Gastrocnemius medialis (tissue), 4 donors: ENCODE measurements around the gene NT5C3B. TPM values are rescaled to one million over a fixed set of nuclear protein-coding genes. Genes with fewer than 3 reads are reported as not detected.

Source experiments
- ATAC-seq, 2 donors: fragments of 150-250 bp; one replicate each; pipeline ENCODE4 v1.9.1; 2016
- DNase-seq, 2 donors: peaks; one replicate each; pipeline ENCODE4 v3.0.0-alpha.2; 2019
- H3K27ac ChIP-seq, 4 donors: fragments of 200-600 bp; sonication (generic); 1 replicate in 1 of 4; 2 replicates in 3 of 4; pipeline ENCODE4 v1.5.1; 2016 to 2018; ENCODE audit warnings: mild to moderate bottlenecking in 2 of 4, moderate library complexity in 1 of 4
- H3K27me3 ChIP-seq, 3 donors: fragments of 200-600 bp; sonication (generic) in 2 of 3; 1 replicate in 1 of 3; 2 replicates in 2 of 3; pipeline versions ENCODE4 v1.5.1 to v1.6.0; 2016 to 2019; ENCODE audit warnings: mild to moderate bottlenecking in 1 of 3, moderate library complexity in 1 of 3
- H3K36me3 ChIP-seq, 2 donors: fragments of 200-600 bp; sonication (generic) in 1 of 2; one replicate each; pipeline ENCODE4 v1.5.1; 2017 to 2018
- H3K4me1 ChIP-seq, 2 donors: fragments of 200-600 bp; sonication (generic) in 1 of 2; one replicate each; pipeline ENCODE4 v1.5.1; 2016 to 2017; ENCODE audit warnings: mild to moderate bottlenecking in 2 of 2
- H3K4me3 ChIP-seq, 4 donors: fragments of 200-600 bp; sonication (generic) in 3 of 4; 1 replicate in 1 of 4; 2 replicates in 3 of 4; pipeline ENCODE4 v1.5.1; 2016 to 2019; ENCODE audit warnings: mild to moderate bottlenecking in 2 of 4
- H3K9me3 ChIP-seq, 3 donors: fragments of 200-600 bp; sonication (generic) in 2 of 3; 1 replicate in 1 of 3; 2 replicates in 2 of 3; pipeline ENCODE4 v1.5.1; 2016 to 2019
- CTCF ChIP-seq, 5 experiments: fragments of 450-650 bp in 3 of 5; fragments of 200-600 bp in 2 of 5; sonication (generic) in 2 of 5; IDR thresholded peaks in 4 of 5; conservative IDR thresholded peaks in 1 of 5; 1 replicate in 4 of 5; 2 replicates in 1 of 5; pipeline ENCODE4 v1.5.1; 2016 to 2019; ENCODE audit warnings: antibody characterized with exemption in 5 of 5, mild to moderate bottlenecking in 3 of 5, moderate library complexity in 3 of 5
- POLR2A ChIP-seq, 2 donors: fragments of 450-650 bp; IDR thresholded peaks; one replicate each; pipeline ENCODE4 v1.6.1; 2017; ENCODE audit warnings: antibody characterized with exemption in 2 of 2, mild to moderate bottlenecking in 2 of 2, moderate library complexity in 2 of 2
- in situ Hi-C, 4 donors: fragments of 200-750 bp; cut with MboI; loops; one replicate each; pipeline versions ENCODE4 v1.15.0 to v1.8.0; 2017; ENCODE audit warnings: low sequenced_read_pairs in 4 of 4
- intact Hi-C: fragments of 100-400 bp; cut with DNase I; formaldehyde crosslinking; loops from one replicate; pipeline ENCODE4 v1.15.1; 2023; ENCODE audit warnings: low total_unique reads
- total RNA-seq, 4 donors: library from RNA; depleted of rRNA; stranded (reverse); fragments of >200 nt; gene quantifications; one replicate each; pipeline versions ENCODE4 v1.1.0 to v1.2.3, GENCODE V29; 2016

NT5C3B gene
- total RNA-seq, 4 donors from 2014 or later: 13.8 to 27.6 (median 23.1) TPM

GRCh38 chr17:41811549-41812380 lies 24.3 kb downstream of the NT5C3B start, which contains the start of gene P3H4:
TSS of gene P3H4 (minus strand) at chr17:41811949. CDS start at chr17:41811915, 34 bp downstream.
- no peaks in the 10 kb centered on the region for H3K27me3 ChIP-seq
- intact Hi-C loops (loop anchor here (2.0 kb wide), 2 partner anchors 35 to 53 kb away; partner anchors contain the start of gene KLHL11), in situ Hi-C loops (no loop called here)
- ATAC-seq (peak; percentile 79 to 89), DNase-seq (peak; percentile 42 to 66)
- no peaks in the 10 kb centered on the region for H3K9me3 ChIP-seq
- H3K4me1 ChIP-seq: peaks cover 4 to 8% of the 10 kb centered on the region in 2 donors
- H3K4me3 ChIP-seq: peak within 1 kb of the TSS; percentile 56 to 88 (median 72)
- H3K27ac ChIP-seq: peak within 1 kb of the TSS; percentile 51 to 63 (median 58)
- H3K36me3 ChIP-seq: no peaks in the 10 kb centered on the region
- TF ChIP-seq POLR2A (IDR thresholded peaks at IDR 0.05) (no peak), CTCF (IDR thresholded peaks at IDR 0.05 in 4 of 5, conservative IDR thresholded peaks at IDR 0.05 in 1 of 5) (peak; percentile 35 to 80 (median 68))

DNA sequence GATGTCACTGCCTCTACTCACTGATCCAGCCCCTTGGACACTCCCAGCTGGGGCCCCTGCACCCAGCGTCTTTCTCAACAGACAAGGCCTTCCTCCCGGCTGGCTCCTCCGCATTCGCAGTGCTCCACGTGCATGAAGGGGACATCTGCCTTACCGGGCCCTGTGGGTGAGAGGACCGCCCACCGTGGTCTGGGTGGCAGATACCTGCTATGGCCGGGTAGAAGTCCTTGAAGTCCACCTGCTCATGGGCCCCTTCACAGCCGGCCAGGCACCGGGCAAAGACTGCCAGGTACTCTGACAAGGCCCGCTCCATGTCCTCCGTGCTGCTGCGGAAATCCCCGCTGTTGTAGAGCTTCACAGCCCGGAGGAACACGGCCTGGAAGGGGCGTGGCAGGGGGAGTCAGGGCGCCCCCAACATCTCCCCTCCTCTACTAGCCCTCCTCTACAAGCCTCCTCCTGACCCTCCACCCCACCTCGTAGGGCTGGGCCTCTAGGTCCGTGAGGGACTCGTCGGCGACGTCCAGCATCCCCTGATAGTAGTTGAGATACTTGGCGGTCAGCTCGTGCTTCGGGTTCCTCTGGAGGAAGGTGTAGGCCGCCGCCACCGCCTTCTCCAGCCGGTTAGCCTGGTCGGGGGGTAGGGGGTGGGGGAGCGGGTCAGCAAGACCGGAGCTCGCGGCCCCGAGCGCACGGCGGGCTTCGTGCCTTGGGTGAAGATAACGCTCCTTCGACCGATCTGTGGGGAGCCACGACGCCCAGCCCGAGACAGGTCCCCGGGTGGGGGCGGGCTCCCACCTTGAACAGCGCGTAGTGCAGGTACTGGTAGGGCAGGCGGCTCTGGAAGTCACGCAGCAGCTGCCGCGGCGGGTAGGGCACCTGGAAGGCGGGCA lies 25.1 kb downstream of the NT5C3B start:
- peak; percentile 3 to 15 for ATAC-seq
- no peak for DNase-seq
- Histone ChIP-seq H3K27ac (peak overlapping the region in 2 of 4 donors; percentile 58 to 59), H3K4me1 (peaks cover 4 to 8% of the 10 kb centered on the region in 2 donors), H3K36me3 (no peaks in the 10 kb centered on the region), H3K27me3 (no peaks in the 10 kb centered on the region), H3K4me3 (peak overlapping the region; percentile 56 to 88 (median 72)), H3K9me3 (no peaks in the 10 kb centered on the region)
- in situ Hi-C loops (no loop called here), intact Hi-C loops (loop anchor here (2.0 kb wide), 2 partner anchors 34 to 54 kb away; partner anchors contain the start of gene KLHL11)
- TF ChIP-seq POLR2A (IDR thresholded peaks at IDR 0.05) (no peak), CTCF (IDR thresholded peaks at IDR 0.05 in 4 of 5, conservative IDR thresholded peaks at IDR 0.05 in 1 of 5) (no peak)

DNA sequence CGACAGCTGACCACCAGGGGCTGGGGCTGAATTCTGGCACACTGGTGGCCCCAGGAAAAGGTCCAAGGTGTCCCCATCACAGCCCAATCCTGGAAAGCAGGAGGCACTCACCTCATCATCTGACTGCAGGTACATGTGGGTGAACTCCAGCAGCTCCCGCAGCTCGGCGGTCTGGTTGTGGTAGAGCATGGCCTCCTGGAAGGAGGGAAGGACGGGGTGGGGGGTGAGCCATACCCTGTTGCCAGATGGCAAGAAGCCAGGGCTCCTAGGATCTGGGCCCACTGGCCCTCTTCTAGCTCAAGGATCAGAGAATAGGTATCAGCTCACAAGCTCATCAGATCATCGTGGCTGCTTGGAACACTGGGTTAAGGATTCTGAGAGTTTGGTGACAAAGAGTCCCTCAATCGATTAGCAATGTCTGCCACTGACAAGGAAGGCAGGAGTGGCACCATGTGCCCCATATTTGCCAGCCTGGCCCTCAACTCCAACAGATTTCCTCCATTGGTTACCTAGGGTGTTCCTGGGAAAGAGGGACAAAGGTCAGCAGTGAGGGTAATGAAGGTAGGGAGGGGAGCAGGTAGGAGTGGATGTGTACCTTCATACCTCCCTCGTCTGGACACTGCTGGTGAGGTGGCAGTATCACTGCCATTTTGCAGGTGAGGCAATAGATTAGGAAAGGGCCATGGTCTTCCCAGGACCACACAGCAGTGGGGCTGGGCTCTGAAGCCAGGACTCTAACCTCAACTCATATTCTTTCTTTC lies 29.2 kb downstream of the NT5C3B start:
- no peak for ATAC-seq
- H3K27me3 ChIP-seq: no peaks in the 10 kb centered on the region
- no peak for TF ChIP-seq POLR2A (IDR thresholded peaks at IDR 0.05)
- no peak for TF ChIP-seq CTCF (IDR thresholded peaks at IDR 0.05 in 4 of 5, conservative IDR thresholded peaks at IDR 0.05 in 1 of 5)
- no peaks in the 10 kb centered on the region for H3K36me3 ChIP-seq
- H3K4me3 ChIP-seq: no peak overlapping the region
- in situ Hi-C loops: no loop called here
- H3K4me1 ChIP-seq: peaks cover 0 to under 1% of the 10 kb centered on the region in 2 donors
- intact Hi-C loops: no loop called here
- DNase-seq: no peak
- no peaks in the 10 kb centered on the region for H3K9me3 ChIP-seq
- H3K27ac ChIP-seq: no peak overlapping the region
